Measurements from ENCODE around the gene GNB2. TPM values are rescaled to one million over a fixed set of nuclear protein-coding genes. Genes with fewer than 3 reads are reported as not detected.

GNB2 gene
- total RNA-seq, 1 experiment from 2014 or later: 174 TPM

DNA sequence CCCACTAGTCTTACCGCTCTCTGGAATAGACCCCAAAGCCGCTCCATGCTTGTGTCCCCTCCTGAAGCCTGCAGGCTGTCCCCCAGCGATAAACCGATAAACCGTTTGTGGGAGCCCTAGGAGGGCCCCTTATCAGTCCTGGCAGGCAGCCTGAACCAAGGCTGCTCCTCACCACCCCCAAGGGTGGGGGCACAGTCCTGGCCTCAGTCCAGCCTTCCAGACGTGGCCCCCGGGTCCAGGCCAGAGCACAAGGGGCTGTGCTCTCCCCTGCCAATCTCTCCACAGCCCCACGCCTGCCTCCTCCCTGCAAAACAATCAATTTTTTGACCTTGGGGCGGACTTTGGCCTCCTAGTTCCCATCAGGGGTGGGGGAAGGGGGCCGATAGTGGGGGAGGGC lies 32.1 kb upstream of the GNB2 start, which contains the start of gene TFR2:
Gene TFR2, minus strand, starts transcription at position 90 of the 397 bp plus-strand sequence. Its CDS starts 43 bp downstream, at position 47.
- Mint-ChIP-seq H3K36me3 (ENCODE audit: insufficient read depth in 1 of 3, low read depth in 3 of 3) (no peaks in the 10 kb centered on the region), H3K4me3 (no peak within 1 kb of the TSS; a peak in 1 of 5 replicates), H3K4me1 (peaks cover 6 to 37% of the 10 kb centered on the region in 2 experiments), H3K27me3 (ENCODE audit: low read depth) (peaks cover 15% of the 10 kb centered on the region), H3K9me3 (no peaks in the 10 kb centered on the region; a peak in 1 of 5 replicates), H3K27ac (no peak within 1 kb of the TSS)
- Histone ChIP-seq H3K9ac (ENCODE audit: extremely low read depth, insufficient read length, low read length) (no peak within 1 kb of the TSS), H3T11ph (ENCODE audit: low read length) (no peak within 1 kb of the TSS), H2AFZ (ENCODE audit: low read length) (no peak within 1 kb of the TSS), H3K79me2 (ENCODE audit: insufficient read depth, low read length) (no peaks in the 10 kb centered on the region), H2BK12ac (ENCODE audit: insufficient read length, low read depth, low read length) (no peak within 1 kb of the TSS), H3K56ac (ENCODE audit: insufficient read length, low read depth, low read length) (no peak within 1 kb of the TSS), H3K79me1 (ENCODE audit: insufficient read depth, low read depth, low read length, poor library complexity, severe bottlenecking) (no peaks in the 10 kb centered on the region), H2BK120ac (ENCODE audit: low read depth, low read length, poor library complexity, severe bottlenecking) (no peak within 1 kb of the TSS), H3K14ac (ENCODE audit: insufficient read depth, low read length) (no peak within 1 kb of the TSS; the same call in 1 of the 2 replicates), H4K5ac (ENCODE audit: insufficient read length, low read depth, low read length) (no peak within 1 kb of the TSS), H2BK15ac (ENCODE audit: low read depth, low read length) (no peak within 1 kb of the TSS), H3K27me3 (ENCODE audit: insufficient read depth, low read length) (no peaks in the 10 kb centered on the region), H3K23me2 (ENCODE audit: insufficient read length, low read depth, low read length, poor library complexity, severe bottlenecking) (no peaks in the 10 kb centered on the region), H2AK5ac (ENCODE audit: insufficient read length, low read length) (no peak within 1 kb of the TSS), H4K91ac (ENCODE audit: insufficient read length, low read depth, low read length) (no peak within 1 kb of the TSS), H3K23ac (ENCODE audit: insufficient read length, low read depth, low read length) (no peak within 1 kb of the TSS), H3K9me3 (ENCODE audit: control insufficient read depth, low read depth, low read length) (no peaks in the 10 kb centered on the region), H2BK20ac (ENCODE audit: low read depth, low read length, poor library complexity, severe bottlenecking) (no peak within 1 kb of the TSS), H3K4ac (ENCODE audit: low read depth, low read length) (no peak within 1 kb of the TSS), H3K27ac (ENCODE audit: insufficient read length, low read depth, low read length) (no peak within 1 kb of the TSS), H3K4me1 (ENCODE audit: insufficient read depth, low read length) (no peaks in the 10 kb centered on the region), H4K8ac (replicated peaks; ENCODE audit: insufficient read length, low read depth, low read length) (no peak within 1 kb of the TSS), H4K20me1 (ENCODE audit: control insufficient read depth, insufficient read depth, insufficient read length) (no peaks in the 10 kb centered on the region), H2BK5ac (ENCODE audit: insufficient read length, low read length) (no peak within 1 kb of the TSS), H3K4me2 (ENCODE audit: insufficient read depth, insufficient read length, low read length) (no peak within 1 kb of the TSS), H3K18ac (ENCODE audit: insufficient read length, low read depth, low read length) (no peak within 1 kb of the TSS)
- no peak for DNase-seq
- WGBS (ENCODE audit: extremely low coverage, insufficient read length, low lambda C conversion rate): no CpG with 5 or more reads among the region's 10 CpGs
- TF ChIP-seq, protein P1, sequence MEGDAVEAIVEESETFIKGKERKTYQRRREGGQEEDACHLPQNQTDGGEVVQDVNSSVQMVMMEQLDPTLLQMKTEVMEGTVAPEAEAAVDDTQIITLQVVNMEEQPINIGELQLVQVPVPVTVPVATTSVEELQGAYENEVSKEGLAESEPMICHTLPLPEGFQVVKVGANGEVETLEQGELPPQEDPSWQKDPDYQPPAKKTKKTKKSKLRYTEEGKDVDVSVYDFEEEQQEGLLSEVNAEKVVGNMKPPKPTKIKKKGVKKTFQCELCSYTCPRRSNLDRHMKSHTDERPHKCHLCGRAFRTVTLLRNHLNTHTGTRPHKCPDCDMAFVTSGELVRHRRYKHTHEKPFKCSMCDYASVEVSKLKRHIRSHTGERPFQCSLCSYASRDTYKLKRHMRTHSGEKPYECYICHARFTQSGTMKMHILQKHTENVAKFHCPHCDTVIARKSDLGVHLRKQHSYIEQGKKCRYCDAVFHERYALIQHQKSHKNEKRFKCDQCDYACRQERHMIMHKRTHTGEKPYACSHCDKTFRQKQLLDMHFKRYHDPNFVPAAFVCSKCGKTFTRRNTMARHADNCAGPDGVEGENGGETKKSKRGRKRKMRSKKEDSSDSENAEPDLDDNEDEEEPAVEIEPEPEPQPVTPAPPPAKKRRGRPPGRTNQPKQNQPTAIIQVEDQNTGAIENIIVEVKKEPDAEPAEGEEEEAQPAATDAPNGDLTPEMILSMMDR (conservative IDR thresholded peaks at IDR 0.05): no peak
